HG03520 (cell line): Measurements from ENCODE around the gene PCDHA3.
"Not testable (repeated sequence)": the region's sequence is repeated elsewhere in the genome, so short reads cannot be mapped to it uniquely, and the experiment has no call there.

Experiments used
- ATAC-seq: cut with Tn5 transposase; IDR thresholded peaks from one replicate; pipeline ENCODE4 v1.9.1; 2021; ENCODE audit warnings: mild to moderate bottlenecking, moderate library complexity; ENCODE audit not compliant: unreplicated experiment

Gene PCDHA3

GRCh38 chr5:140808889-140809291 is 8.0 kb downstream of the PCDHA3 start:
- no peak for ATAC-seq

- ATAC-seq: no peak
Observed at GRCh38 chr5:140821375-140822280, 20.8 kb downstream of the PCDHA3 start, which contains the start of gene PCDHA5. PCDHA5 (plus strand) TSS chr5:140821613.

GRCh38 chr5:140822281-140822629 is 21.4 kb downstream of the PCDHA3 start:
- no peak for ATAC-seq

- ATAC-seq: not testable (repeated sequence)
Observed at GRCh38 chr5:140822969-140823368, 22.1 kb downstream of the PCDHA3 start.

GRCh38 chr5:140823475-140823874 is 22.6 kb downstream of the PCDHA3 start:
- ATAC-seq: no peak

- ATAC-seq: no peak
Observed at GRCh38 chr5:140827704-140828361, 27.0 kb downstream of the PCDHA3 start, which contains the start of gene PCDHA6. PCDHA6 (plus strand) TSS chr5:140827960; CDS start chr5:140828092, 132 bp downstream.

GRCh38 chr5:140828362-140828737 is 27.5 kb downstream of the PCDHA3 start:
- no peak for ATAC-seq

- ATAC-seq: not testable (repeated sequence)
Observed at GRCh38 chr5:140829511-140830501, 28.9 kb downstream of the PCDHA3 start.

- no peak for ATAC-seq
Observed at GRCh38 chr5:140833993-140834392, 33.1 kb downstream of the PCDHA3 start, which contains the start of gene PCDHA7. PCDHA7 (plus strand) TSS chr5:140834269; CDS start chr5:140834384, 115 bp downstream.

- not testable (repeated sequence) for ATAC-seq
Observed at GRCh38 chr5:140834439-140835008, 33.7 kb downstream of the PCDHA3 start.

GRCh38 chr5:140835622-140836510 is 35.0 kb downstream of the PCDHA3 start:
- ATAC-seq: no peak

- ATAC-seq: no peak
Observed at GRCh38 chr5:140840978-140841962, 40.4 kb downstream of the PCDHA3 start, which contains the start of gene PCDHA8. PCDHA8 (plus strand) TSS chr5:140841187; CDS start chr5:140841322, 135 bp downstream.

- ATAC-seq: no peak
Observed at GRCh38 chr5:140842798-140843733, 42.2 kb downstream of the PCDHA3 start.

GRCh38 chr5:140848139-140849102 is 47.6 kb downstream of the PCDHA3 start, which contains the start of gene PCDHA9:
PCDHA9 (plus strand) TSS chr5:140848382; CDS start chr5:140848496, 114 bp downstream.
- not testable (repeated sequence) for ATAC-seq

GRCh38 chr5:140849831-140850634 is 49.2 kb downstream of the PCDHA3 start:
- not testable (repeated sequence) for ATAC-seq
